AML-193 (cell line): ENCODE measurements around the gene TTC34.

Experiments
- DNase-seq, 2 experiments: peaks; one replicate each; lab custom pipeline; 2025; lab: John Stamatoyannopoulos, UW

The TTC34 gene

DNA sequence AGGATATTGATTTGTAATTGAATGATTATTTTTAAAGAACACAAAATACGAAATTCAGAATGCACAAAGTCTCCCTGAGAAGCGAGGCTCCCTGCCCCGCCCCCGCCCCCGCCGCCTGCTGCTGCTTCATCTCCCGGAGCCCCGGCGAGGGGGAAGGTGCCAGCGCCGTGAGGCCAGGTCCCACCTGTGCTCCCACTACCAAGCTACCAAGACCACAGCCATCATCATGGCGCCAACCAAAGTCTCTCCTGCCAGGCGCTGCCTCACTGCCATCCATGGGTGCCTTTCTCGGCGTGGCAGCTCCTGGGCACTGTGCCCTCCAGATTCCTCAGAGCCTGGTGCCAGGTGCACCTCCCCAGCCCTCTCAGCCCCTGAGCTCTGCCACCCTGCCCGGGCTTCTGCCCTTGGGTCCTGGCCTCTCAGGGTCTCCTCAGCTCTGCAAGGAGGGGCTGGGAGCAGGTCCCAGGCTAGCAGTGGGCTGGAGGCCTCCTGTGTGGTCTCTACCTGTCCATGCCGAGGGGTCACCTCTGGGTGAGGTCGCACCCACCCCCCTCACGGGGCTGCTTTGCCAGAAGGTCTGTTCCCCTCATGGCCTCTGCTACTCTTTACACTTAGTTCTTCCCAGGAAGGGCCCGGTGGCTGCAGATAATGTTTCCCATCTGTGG is 29.4 kb upstream of the TTC34 start:
- no peak for DNase-seq

DNA sequence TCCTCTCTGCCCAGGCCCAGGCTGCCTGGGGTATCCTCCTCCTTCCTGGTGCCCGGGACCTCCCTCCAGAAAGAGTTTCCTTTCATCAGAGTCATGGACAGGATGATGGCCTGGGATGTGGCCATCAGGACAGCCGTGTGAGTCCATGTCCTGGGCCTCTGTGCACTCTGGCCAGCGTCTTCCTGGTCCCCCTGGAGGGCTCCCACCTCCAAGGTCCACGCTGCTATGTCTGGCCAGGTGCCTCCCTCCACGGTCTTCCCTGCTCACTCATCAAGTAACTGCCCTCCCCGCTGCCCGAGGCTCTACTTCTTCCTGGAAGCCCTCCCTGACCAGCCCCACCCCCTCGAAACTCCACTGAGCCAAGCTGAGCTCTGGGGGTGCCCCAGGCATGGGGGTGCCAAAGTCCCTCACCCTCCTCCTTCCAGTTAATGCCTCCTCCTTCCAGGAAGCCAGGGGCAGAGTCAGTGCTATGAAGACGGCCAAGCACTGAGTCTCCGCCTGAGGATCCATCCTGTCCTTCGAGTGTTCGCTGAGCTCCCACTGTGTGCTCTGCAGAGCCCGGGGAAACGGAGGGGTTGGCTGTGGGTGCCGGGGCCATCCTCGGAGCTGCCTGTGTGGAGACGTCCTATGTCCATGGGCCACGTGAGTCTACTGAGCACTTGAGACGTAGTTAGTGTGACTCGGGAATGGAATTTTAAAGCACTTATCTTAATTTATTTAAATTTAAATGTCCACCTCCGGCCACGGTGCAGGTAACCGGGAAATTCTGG is 28.5 kb upstream of the TTC34 start:
- DNase-seq, result no peak

DNA sequence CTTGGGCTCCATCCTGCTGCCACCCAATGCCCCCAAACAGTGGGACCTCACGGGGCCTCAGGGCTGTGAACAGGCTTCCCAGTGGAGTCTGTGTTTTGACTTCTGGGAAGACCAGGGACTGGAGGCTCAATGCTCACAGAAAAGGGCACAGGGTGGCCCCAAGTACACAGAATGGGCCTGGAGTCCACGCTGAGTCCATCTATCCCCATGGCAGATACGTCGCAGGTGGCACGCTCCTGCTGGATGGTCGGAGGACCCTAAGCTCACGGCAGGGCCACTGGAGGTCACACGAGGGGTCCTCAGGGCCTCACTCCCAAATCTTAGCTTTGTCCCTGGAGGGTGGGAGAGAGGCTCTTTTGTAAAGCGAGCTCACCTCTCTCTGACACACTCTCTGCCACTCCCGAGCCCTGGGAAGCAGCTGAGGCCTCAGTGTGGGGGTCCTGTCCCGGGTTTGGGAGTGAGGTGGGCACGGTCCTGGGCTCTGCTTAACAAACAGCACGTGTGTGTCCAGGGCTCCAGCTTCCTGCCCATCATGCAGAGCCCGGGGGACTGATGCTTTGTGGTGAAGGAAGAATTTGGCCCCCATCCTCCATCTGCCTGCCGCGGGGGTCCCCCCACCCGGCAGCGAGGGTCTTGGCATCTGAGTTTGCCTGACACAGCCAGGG is 27.2 kb upstream of the TTC34 start:
- no peak for DNase-seq

DNA sequence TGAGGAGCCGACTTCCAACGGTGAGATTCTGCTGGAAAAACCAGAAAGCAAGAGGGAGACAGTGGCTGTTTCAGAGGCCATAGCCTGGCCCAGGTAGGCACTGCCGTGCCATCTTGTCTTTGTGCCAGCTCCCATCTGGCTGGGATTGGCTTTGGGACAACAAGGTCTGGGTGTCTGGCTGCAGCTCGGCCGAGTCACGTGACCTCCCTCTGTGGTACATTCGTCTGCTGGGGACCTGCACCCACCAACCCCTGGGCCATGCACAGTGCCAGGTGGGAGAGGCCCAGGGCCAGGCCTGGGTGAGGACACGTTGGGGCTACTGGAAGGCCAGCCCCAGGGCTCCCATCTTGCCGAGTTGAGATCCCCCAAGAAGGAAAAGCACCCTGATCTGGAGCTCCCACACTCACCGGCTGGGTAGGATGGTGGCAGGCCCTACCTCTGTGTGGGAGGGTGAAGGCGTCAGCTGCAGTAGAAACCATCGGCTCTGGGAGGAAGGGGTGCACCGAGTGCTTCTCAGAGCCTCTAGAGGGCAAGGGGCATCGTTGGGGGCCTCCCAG is 25.3 kb upstream of the TTC34 start:
- DNase-seq, result no peak

DNA sequence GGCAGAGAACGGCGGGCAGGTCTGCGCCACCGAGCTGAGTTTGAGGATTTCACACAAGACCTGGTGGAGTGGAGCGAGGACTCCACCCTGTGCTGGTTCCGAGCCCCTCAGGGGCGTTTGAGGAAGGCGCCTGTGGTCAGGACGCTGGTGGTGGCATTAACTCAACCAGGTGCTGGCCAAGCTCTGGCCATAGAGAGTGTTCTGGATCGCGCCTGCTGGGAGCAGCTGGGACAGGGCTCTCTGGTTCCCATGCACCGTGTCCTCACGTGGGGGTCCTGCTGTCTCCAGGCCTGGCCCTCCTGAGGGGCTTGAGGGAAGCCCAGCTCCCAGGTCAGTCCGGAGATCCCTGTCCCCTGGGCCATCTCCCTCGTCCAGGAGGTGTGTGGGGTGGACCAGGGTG is 24.8 kb upstream of the TTC34 start:
- DNase-seq, result no peak

DNA sequence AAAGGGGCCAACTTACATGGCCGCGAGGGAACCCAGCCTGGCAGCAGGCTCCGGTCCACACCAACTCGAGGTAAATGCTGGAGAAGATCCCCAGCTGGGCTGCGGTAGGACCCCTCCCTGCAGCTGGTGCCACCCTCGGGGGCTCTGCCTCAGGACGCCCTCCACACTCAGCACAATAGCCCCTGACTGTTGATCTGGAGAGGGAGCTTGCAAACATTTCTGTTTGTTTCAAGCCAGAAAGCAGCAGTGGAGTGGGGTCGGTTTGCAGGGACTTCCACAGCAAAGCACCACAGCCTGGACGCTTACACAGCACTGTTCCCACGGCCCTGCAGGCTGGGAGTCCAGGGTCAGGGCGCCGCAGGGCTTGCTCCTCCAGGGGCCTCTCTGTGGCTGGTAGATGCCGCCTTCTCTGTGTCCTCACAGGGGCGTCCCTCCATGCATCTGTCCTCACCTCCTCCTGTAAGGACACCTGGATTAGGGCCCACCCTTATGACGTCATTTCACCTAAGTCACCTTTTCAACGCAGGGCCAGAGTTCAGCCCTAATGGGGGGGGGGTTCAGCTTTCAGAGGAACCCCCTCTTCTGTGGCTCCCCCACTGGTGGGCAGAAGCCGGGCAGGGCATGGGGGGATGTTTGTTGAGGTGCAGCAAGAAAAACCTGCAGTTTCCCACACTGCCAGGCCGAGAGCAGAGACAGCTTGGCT is 24.1 kb upstream of the TTC34 start:
- no peak for DNase-seq

DNA sequence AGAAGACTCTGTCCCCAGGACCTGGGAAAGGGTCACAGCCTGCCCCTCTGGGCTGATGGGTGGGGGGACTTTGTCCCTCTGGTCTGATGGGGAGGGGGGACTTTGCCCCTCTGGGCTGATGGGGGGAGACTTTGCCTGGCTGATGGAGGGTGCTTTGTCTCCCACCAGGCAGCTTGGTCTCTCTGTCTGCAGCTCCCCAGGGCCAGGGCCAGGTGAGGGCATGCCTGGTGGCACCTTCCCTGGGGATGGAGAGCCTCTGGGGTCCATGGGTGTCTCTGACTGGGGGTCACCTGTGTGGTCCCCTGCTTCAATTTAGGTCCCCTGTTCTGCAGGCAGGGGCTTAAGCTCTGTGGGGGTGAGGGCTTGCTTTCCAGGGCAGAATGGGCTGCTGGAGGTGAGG is 23.5 kb upstream of the TTC34 start:
- DNase-seq, result no peak

DNA sequence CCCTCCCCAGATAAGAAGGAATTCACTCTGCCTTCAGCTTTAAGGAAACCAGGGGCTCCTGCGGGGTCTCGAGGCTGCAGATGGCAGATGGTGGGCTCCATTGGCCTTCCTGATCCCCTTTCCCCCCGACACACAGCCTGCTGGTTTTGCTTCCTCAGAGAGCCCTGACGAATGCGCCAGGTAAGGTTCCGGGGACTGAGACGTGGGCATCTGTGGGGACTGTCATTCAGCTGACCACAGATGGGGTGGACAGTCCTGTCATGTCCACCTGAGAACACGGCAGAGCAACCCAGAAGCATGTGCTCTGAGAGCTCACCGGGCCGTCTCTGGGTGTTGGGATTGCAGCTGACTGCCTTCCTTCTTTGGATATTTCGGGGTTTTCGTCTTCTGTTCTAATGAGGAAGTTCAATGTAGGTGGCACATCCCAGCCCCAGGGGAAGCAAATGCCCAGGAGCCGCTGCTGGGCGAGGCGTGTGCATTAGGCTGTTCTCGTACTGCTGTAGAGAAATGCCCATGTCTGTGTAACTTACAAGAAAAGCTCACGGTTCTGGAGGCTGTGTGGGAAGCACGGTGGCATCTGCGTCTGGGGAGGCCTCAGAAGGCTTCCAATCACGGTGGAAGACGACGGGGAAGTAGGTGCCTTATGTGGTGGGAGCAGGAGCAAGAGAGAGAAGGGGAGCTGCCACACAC is 22.6 kb upstream of the TTC34 start:
- DNase-seq, result no peak

DNA sequence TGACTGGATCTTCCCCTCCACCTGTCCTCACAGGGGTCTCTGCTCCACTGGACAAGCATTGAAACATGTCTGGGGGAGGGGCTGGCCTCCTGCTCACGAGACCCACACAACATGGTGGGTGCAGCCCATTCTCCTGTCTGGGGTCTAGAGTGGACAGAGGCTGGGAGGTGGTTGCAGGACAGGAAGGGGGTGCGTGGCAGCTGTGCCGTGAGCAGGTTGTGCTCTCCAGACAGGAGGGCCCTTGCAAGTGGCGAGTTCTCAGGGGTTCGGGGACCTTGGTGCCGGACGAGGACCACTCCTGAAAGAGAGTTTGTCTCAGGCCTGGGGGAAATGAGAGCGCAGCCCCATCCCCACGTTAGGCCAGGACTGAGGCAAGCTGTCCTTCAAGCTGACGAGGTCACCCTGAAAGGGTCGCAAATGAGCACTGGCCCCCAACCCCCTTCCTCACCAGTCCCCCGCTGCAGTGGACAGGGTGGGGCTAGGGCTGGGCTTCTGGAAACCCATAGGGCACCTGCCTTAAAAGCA is 21.2 kb upstream of the TTC34 start:
- DNase-seq, result no peak

DNA sequence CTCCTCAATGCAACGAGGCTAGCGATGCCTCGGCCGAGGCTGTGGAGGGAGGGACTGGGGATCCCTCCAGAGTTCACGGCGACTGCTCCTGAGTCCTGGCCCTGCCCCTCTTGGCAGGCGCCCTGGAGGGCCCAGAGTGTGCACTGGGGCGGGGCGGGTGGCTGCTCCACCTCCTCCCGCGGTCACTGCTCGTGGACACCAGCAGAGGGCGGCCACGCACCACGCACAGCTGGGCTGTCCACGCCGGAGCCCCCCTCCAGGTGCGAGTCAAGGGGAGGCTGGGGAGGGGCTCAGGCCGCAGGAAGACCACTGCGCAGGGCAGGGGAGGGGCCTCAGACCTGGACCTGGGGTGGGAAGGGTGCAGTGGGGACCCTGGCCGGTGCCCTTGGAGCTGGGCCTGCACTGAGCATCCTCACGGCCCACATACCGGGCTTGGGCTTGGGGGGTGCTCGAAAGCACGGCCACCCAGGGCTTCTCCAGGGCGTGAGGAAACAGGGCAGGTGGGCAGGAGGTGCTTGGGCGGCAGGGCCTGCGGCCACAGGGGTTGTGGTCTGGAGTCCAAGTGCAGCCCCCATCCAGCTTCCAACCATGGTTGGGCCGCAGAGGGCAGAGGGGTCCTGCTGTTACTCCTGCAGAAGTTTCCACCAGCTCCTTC is 20.6 kb upstream of the TTC34 start:
- no peak for DNase-seq

DNA sequence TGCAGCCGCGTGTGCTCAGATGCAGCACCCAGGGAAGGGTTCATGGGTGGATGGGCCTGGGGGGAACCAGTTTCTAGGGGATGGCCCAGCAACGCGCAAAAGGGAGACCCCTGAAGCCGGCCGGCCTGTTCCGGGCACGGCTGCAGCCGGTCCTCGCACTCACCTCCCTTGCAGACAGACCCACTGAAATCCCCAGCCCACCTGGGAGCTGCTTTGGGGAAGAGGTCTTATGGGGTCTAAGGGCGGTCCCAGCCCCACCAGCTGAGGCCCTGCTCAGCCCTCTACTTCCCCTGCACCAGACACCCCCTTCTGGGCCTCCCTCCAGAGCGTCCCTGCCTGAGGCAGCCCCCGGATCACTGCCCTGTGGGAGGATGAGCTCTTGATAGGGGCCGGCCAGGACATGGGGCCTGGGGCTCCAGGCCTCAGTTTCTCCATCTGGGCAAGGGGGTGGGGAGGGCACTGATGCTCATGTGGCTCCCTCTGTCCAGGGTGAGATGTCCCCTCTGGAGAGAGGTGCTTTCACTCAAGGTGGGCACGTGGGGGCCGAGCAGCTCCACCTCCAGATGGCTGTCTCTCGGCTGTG is 20.0 kb upstream of the TTC34 start:
- no peak for DNase-seq

DNA sequence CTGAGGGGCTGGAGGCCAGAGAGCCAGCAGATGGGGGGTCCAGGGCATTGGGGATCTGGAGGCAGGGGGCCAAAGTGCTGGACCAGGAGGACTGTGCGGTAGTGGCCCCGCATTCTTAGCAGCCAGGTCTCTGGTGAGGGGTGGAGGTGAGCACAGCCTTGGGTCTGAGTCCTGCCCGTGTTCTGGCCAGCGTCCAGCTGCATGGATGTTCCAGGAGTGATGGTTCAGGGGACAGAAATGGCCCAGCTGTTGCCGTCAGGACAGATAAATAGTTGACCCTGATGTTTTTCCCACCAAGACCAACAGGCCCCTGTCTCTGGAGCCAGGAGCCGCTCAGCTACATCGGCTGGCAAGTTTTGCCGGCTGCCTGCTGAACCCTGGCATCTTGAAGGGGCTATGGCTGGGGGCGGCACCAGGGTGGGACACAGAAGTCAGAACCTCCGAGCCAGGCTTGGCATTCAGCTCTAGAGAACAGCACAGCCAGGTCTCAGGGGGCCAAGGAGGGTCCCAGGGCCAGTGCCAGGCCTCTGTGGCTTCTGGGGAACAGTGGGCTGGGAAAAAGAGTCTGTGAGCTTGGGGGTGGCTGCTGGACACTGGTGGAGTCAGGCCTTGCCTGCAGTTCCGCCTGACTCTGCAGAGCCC is 19.4 kb upstream of the TTC34 start:
- DNase-seq, result no peak

DNA sequence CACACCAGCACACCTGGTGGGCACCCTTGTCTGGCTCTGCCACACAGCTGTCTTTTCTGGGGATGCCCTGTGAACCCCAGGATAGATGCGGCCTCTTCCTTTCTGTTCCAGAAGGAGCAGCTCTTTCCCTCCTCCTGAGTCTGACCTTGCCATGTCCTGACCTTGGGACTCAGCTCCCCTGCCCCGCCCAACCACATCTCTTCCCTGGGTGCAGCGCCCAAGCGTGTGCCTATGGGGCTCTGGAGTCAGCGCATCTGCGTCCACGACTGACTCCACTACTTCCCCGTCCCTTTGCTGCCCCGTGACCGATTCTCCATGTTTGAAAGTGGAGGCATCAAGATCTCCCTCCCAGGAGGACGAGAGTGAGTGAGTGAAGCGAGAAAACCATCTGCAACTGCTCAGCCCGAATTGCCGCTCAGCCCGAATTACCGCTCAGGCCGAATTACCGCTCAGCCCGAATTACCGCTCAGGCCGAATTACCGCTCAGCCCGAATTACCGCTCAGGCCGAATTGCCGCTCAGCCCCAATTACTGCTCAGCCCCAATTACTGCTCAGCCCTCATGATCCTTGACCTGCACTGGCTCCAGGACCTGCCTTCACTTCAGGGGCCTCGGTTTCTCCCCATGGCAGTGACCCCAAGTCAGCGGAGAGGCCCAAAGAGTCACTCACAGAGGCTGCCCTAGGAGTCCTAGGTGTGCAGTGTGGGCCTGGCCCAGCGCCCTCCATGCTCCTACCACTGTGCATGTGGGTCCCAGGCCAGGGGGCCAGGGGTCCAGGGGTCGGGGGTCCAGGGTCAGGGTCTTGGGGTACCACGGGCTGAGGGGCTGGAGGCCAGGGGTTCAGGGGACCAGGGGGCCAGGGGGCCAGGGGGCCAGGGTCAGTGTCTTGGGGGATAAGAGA is 18.6 kb upstream of the TTC34 start:
- no peak for DNase-seq

DNA sequence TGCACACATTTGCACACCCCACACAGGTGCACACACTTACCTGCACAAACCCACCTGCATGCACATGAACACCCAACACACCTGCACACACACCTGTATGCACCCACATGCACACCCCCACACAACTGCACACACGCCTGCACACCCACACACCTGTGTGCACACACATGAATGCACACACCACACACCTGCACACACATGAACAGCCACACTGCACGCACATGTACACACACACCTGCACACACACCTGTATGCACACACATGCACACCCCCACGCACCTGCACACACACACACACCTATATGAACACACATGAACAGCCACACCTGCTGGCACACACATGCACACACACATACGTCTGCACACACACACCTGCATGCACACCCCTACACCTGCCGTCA is 17.9 kb upstream of the TTC34 start:
- DNase-seq, result no peak

DNA sequence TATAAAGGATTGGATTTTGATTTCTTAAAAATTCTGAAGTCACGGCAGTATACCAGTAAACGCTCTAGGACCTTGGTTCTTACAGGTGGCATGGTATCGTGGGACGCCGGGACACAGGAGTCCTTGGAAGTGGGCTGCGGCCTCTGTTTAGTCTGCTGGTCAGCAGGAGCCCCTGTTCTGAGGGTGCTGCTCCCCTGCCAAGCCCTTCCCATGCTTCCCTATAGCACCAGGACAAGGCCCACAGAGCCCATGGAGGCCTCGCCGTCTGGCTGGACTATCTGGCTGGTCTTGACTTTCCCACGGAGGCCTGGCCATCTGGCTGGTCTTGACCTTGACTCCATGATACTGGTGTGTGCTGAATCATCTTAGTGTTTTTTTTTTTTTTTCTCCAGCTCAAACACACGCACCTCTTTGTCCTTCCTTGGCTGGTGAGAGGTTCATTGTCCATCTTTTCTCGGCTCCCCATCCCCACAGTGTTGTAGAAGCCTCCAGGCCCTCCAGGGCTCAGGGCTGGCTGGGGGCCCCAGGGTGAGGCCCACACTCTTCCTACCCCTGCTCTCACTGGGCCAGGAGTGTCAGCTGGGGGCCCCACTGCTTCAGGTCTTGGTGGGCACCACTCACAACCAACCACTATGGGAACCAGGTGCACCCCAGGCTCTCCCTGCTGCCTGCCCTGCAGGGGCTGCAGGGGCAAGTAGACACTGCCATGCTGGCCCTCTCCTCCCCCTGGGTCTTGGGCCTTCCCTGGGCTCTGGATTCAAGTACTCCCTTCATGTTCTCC is 16.5 kb upstream of the TTC34 start:
- DNase-seq, result no peak

DNA sequence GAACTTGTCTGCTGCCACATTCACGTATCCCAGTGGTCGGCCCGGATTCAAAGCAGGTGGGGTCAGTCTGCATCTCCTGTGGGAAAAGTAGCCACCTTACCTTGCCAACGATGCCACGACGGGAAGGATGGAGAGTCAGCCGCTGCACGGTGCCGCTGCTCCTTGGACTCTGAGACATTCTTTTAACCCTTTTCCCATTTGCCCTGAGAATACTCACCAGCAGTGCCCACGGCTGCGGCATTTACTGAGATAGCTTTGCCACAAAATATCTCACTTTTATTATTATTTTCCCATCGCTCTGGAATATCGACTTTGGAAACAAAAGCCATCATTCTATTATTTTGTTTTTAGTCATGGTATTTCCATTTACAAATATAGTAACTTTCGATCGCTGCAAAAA is 15.3 kb upstream of the TTC34 start:
- DNase-seq, result no peak

DNA sequence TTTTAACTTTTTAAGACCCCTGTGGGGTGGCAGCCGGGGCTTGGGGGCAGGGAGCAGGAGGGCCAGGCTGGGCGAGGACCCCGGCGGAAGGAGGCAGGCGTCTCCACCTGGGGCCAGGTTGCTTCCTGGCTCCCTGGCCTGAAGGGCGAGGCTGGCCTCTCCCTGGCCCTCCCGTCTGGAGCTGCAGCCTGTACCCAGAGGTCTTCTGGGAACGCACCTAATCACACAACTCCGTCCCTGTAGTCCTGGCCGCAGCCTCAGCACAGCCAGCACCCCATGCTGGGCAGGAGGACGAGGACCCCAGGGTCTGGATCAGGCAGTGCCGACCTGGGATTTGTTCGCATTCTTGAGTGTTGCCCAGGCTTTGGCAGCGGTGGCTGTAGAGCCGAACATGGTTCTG is 14.1 kb upstream of the TTC34 start:
- DNase-seq, result no peak

DNA sequence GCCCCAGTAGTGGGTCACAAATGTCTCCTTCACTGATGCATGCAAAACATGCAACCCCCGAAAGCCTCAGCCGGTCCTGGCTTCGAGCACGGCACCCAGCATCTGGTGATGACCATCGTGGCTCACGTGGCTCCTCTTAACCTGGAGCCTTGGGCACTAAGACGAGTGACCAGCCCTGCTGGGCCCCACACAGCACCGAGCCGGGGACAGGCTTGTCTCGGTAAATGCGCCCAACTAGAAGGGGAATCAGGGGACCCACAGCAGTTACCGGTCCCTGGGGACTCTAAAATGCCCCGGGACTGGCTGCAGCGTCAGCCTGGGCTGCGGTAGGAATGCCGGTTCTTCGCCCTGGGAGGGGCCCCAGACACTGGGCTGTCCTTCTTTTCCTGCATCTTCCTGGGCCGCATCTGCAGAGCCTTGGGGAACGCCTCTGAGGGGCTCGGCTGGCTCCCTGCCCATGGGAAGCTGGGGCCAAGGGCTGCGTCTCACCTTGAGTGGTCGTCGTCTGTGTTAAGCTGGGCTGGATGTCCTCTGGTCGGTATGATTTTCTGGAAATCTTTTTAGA is 13.1 kb upstream of the TTC34 start:
- DNase-seq, result no peak
